ENCODE measurements around the gene NKIRAS2.

GRCh38 chr17:42039794-42040763 lies 20.2 kb downstream of the NKIRAS2 start:
- TF ChIP-seq CTCF (IDR thresholded peaks at IDR 0.05): no peak
- no peak for TF ChIP-seq EZH2phosphoT487 (IDR thresholded peaks at IDR 0.05)

Data from neural progenitor cell (in vitro differentiated cells).